Mesodermal cell (in vitro differentiated cells): ENCODE measurements around the gene MAMDC2.
"Not testable (repeated sequence)": the region's sequence is repeated elsewhere in the genome, so short reads cannot be mapped to it uniquely, and the experiment has no call there.

Source experiments
- H3K27ac ChIP-seq: 2 replicates; pipeline ENCODE4 v1.7.0; 2013; ENCODE audit warnings: mild to moderate bottlenecking, low read depth, low read length, moderate library complexity; ENCODE audit not compliant: severe bottlenecking
- H3K36me3 ChIP-seq: 2 replicates; pipeline ENCODE4 v1.7.1; 2013; ENCODE audit warnings: mild to moderate bottlenecking, low read length, moderate library complexity; ENCODE audit not compliant: control insufficient read depth, insufficient read depth
- H3K4me1 ChIP-seq: one replicate; pipeline ENCODE4 v1.7.1; 2013; ENCODE audit warnings: mild to moderate bottlenecking, low read length; ENCODE audit not compliant: insufficient read depth, control insufficient read depth, poor library complexity, severe bottlenecking
- H3K4me3 ChIP-seq: 2 replicates; pipeline ENCODE4 v1.7.0; 2013; ENCODE audit warnings: low read length, control low read depth, mild to moderate bottlenecking; ENCODE audit not compliant: insufficient read depth, poor library complexity, severe bottlenecking; ENCODE audit errors: extremely low read depth
- H3K9me3 ChIP-seq: 2 replicates; pipeline ENCODE4 v1.7.1; 2013; ENCODE audit warnings: mild to moderate bottlenecking, low read length, moderate library complexity; ENCODE audit not compliant: control insufficient read depth
- WGBS, 2 experiments: methylation state at CpG; one replicate each; pipeline ENCODE4 v1.1.5; 2013; ENCODE audit warnings: missing lambda C conversion rate in 2 of 2; ENCODE audit not compliant: insufficient coverage in 2 of 2; 5-methylcytosine and 5-hydroxymethylcytosine counted together

Gene MAMDC2

DNA sequence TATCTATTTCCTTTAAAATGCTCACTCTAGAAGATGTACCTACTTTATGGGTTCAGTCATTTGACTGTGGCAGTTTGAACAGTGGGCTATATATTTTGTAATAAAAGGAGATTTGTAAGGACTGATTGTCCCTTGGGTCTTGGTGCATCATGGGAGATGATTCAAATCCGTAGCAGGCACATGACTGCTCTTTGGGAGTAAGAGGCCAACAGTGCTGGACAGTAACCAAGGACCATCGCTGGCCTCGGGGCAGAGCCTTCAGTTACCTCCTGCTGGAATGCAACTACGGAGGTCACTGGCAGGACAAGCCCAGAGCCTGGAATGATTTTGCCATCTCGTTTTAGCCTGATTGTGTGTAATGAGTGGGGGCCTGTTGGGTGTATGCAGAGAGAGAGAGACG lies 7.0 kb upstream of the MAMDC2 start:
- no peak overlapping the region for H3K4me3 ChIP-seq
- no peak overlapping the region for H3K27ac ChIP-seq
- no peaks in the 10 kb centered on the region for H3K36me3 ChIP-seq
- H3K4me1 ChIP-seq = no peaks in the 10 kb centered on the region
- 84 to 86% methylated on average over 5 to 6 of the region's 6 CpGs for WGBS, 2 experiments
- peaks cover 9% of the 10 kb centered on the region for H3K9me3 ChIP-seq

DNA sequence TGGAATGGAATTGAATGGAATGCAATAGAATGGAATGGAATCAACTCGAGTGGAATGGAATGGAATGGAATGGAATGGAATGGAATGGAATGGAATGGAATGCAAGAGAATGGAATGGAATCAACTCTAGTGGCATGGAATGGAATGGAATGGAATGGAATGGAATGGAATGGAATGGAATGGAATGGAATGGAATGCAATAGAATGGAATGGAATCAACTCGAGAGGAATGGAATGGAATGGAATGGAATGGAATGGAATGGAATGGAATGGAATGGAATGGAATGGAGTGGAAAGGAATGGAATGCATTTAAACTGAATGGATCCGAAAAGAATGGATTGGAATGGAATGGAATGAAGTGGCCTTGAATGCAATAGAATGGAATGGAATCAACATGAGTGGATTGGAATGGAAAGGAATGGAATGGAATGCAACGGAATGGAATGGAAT lies 5.5 kb upstream of the MAMDC2 start:
- H3K27ac ChIP-seq, H3K4me3 ChIP-seq, H3K4me1 ChIP-seq, H3K36me3 ChIP-seq, H3K9me3 ChIP-seq: not testable (repeated sequence)
- WGBS, 2 experiments = 73 to 80% methylated on average over 4 of the region's 4 CpGs

- Histone ChIP-seq H3K4me3 (no peak overlapping the region), H3K4me1 (peaks cover 10% of the 10 kb centered on the region), H3K27ac (no peak overlapping the region), H3K9me3 (peaks cover 9% of the 10 kb centered on the region), H3K36me3 (no peaks in the 10 kb centered on the region)
- WGBS, 2 experiments = 79 to 100% methylated on average over 2 to 3 of the region's 3 CpGs
Measured at GRCh38 chr9:70040376-70040903, 3.2 kb upstream of the MAMDC2 start.

- Histone ChIP-seq H3K36me3 (peaks cover 3% of the 10 kb centered on the region), H3K9me3 (peaks cover 9% of the 10 kb centered on the region), H3K4me3 (peak overlapping the region; percentile 52), H3K4me1 (peaks cover 22% of the 10 kb centered on the region), H3K27ac (no peak overlapping the region)
- WGBS, 2 experiments = 95 to 96% methylated on average over 12 to 15 of the region's 15 CpGs
Measured at GRCh38 chr9:70042461-70043215, 1.0 kb upstream of the MAMDC2 start.

- peaks cover 22% of the 10 kb centered on the region for H3K4me1 ChIP-seq
- peaks cover 9% of the 10 kb centered on the region for H3K36me3 ChIP-seq
- peak overlapping the region; percentile 52 for H3K4me3 ChIP-seq
- peak overlapping the region; percentile 80 for H3K27ac ChIP-seq
- WGBS, 2 experiments = 0 to 3% methylated on average over 1 to 4 of the region's 7 CpGs
- peaks cover 6% of the 10 kb centered on the region for H3K9me3 ChIP-seq
Measured at GRCh38 chr9:70043285-70043684, 363 bp upstream of the MAMDC2 start.

- Histone ChIP-seq H3K9me3 (no peaks in the 10 kb centered on the region), H3K4me3 (peak overlapping the region; percentile 52), H3K36me3 (peaks cover 21% of the 10 kb centered on the region), H3K27ac (no peak overlapping the region), H3K4me1 (peaks cover 22% of the 10 kb centered on the region)
- 10 to 14% methylated on average over 21 to 24 of the region's 26 CpGs for WGBS, 2 experiments
Measured at GRCh38 chr9:70044490-70045307, 1.1 kb downstream of the MAMDC2 start.

DNA sequence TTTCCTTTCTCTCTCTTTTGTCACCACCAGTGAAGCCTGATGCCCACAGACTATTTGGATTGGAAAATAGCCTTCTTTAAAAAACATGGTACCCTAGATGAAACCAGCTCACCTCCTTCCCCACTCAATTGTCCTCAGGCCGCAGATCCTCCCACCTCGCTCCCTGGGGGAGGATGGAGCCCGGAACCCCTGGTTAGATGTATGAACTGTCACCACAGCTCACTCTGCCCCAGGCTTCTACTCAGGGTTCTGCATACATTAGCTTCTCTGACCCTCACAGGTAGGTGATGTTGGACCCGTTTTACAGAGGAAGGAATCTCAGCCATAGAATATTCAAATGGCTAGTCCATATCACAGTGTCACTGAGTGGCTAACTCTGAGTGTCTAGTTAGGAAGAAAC lies 1.8 kb downstream of the MAMDC2 start:
- Histone ChIP-seq H3K9me3 (no peaks in the 10 kb centered on the region), H3K36me3 (peaks cover 23% of the 10 kb centered on the region), H3K4me3 (peak overlapping the region; percentile 52), H3K27ac (no peak overlapping the region), H3K4me1 (peaks cover 22% of the 10 kb centered on the region)
- 92% methylated on average over 2 of the region's 4 CpGs; no CpG with 5 or more reads in 1 of the 2 experiments for WGBS, 2 experiments

- H3K27ac ChIP-seq = no peak overlapping the region
- H3K4me3 ChIP-seq = no peak overlapping the region
- H3K4me1 ChIP-seq = peaks cover 23% of the 10 kb centered on the region
- WGBS, 2 experiments = 79 to 82% methylated on average over 5 of the region's 7 CpGs
- no peaks in the 10 kb centered on the region for H3K9me3 ChIP-seq
- H3K36me3 ChIP-seq = peaks cover 23% of the 10 kb centered on the region
Measured at GRCh38 chr9:70046274-70047070, 2.8 kb downstream of the MAMDC2 start.

DNA sequence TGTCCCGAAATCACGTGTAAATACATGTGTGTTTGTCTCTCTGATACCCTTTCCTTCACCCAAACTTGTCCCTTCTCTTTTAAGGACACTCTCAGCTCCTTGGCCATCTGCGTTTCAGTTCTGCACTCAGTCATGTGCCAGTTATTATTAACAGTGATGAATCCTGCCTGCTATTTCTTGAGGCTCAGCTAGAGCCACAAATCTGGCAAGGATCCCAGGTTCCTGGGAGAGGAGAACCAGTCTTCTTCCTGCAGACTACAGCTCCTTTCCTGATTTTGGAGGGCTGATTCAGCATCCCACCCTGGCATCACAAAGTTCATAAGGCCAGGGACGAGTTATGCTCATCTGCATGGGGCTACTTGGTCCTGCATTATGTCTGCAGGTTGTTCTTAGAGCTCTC lies 5.6 kb downstream of the MAMDC2 start:
- peaks cover 23% of the 10 kb centered on the region for H3K36me3 ChIP-seq
- no peak overlapping the region for H3K4me3 ChIP-seq
- no peaks in the 10 kb centered on the region for H3K9me3 ChIP-seq
- peaks cover 20% of the 10 kb centered on the region for H3K4me1 ChIP-seq
- 89 to 93% methylated on average over 1 to 4 of the region's 4 CpGs for WGBS, 2 experiments
- H3K27ac ChIP-seq = no peak overlapping the region

DNA sequence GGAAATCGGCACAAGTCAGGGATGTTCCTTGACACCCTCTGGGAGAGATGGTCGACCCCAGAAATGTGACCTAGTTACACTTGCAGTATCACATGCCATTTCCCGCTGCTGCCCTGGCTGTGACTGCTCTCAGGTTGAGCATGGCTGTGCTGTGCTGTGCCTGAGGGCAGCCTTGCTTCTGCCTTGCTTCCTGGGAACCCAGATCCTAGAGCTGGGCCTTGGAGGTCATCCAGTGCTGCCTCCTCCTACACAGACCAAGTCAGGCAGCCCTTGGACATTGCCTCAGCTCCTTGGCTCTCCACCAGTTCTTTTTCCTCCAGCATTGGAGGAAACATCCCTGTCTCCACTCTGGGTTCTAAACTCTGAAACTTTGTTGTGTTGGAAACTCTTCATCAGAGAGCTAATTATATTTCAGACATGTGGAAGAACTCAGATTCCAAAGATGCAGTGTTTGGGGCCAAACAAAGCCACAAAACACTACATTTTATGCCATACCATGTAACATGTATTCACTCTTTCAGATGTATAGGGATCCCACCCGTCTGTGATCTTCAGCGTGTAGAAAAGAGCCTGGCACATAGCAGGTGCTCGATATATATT lies 6.1 kb downstream of the MAMDC2 start:
- H3K9me3 ChIP-seq = no peaks in the 10 kb centered on the region
- peaks cover 20% of the 10 kb centered on the region for H3K4me1 ChIP-seq
- WGBS, 2 experiments = 88 to 90% methylated on average over 3 to 5 of the region's 6 CpGs
- peaks cover 23% of the 10 kb centered on the region for H3K36me3 ChIP-seq
- H3K4me3 ChIP-seq = no peak overlapping the region
- H3K27ac ChIP-seq = no peak overlapping the region
